Left lung (tissue), 10 donors: ENCODE results near the gene PFKFB3. TPM values are rescaled to one million over a fixed set of nuclear protein-coding genes. Genes with fewer than 3 reads are reported as not detected.

Experiments
- ATAC-seq: fragments of 200-7000 bp; cut with Tn5 transposase; one replicate; pipeline ENCODE4 v1.9.1; 2020; ENCODE audit warnings: moderate library complexity
- DNase-seq, 4 donors: peaks; one replicate each; pipeline ENCODE4 v3.0.0-alpha.2; 2013 to 2020
- H3K27ac ChIP-seq, 2 donors: fragments of 200-600 bp; sonication (generic) in 1 of 2; one replicate each; pipeline versions ENCODE4 v1.5.0 to v1.8.0; 2020 to 2021
- H3K27me3 ChIP-seq, 2 donors: fragments of 200-600 bp; sonication (generic) in 1 of 2; one replicate each; pipeline versions ENCODE4 v1.5.0 to v1.8.0; 2020 to 2021
- H3K36me3 ChIP-seq, 2 donors: fragments of 200-600 bp; sonication (generic) in 1 of 2; one replicate each; pipeline versions ENCODE4 v1.5.0 to v1.8.0; 2020 to 2021
- H3K4me1 ChIP-seq, 2 donors: fragments of 200-600 bp; one replicate each; pipeline ENCODE4 v1.8.0; 2021
- H3K4me3 ChIP-seq, 2 donors: fragments of 200-600 bp; sonication (generic) in 1 of 2; one replicate each; pipeline versions ENCODE4 v1.5.0 to v1.8.0; 2020 to 2021; ENCODE audit warnings: mild to moderate bottlenecking in 1 of 2
- H3K9me3 ChIP-seq, 2 donors: fragments of 200-600 bp; sonication (generic) in 1 of 2; one replicate each; pipeline versions ENCODE4 v1.5.0 to v1.8.0; 2020 to 2021
- intact Hi-C, 2 donors: fragments of 100-400 bp; cut with DNase I; formaldehyde crosslinking; loops; one replicate each; pipeline versions ENCODE4 v1.11.2 to v1.14.2; 2022
- polyA plus RNA-seq, 6 donors: library from polyadenylated mRNA; unstranded; fragments of 120-200 nt; gene quantifications; one replicate each; pipeline ENCODE4 v1.2.1, GENCODE V29; 2013; ENCODE audit not compliant: insufficient read length in 6 of 6
- total RNA-seq, 2 donors: library from RNA; stranded (reverse); fragmentation: NEBNext Ultra II Directional; extraction: Animal tissue kit (Norgen Biotek cat#: 25700); gene quantifications; one replicate each; pipeline ENCODE4 v1.2.1, GENCODE V29; 2021
- TF ChIP-seq, protein P1 (sequence below), 2 donors: fragments of 200-600 bp; sonication (generic) in 1 of 2; IDR thresholded peaks; one replicate each; pipeline versions ENCODE4 v1.5.0 to v1.8.0; 2021; ENCODE audit warnings: antibody characterized with exemption in 2 of 2
- donor health status: DM: no; HTN: yes; CAD: no.
- donor health status: DM: no; HTN: no; CAD: no.

Gene PFKFB3
- total and polyA plus RNA-seq, 8 donors, result 15.3 to 120 (median 22.5) TPM

DNA sequence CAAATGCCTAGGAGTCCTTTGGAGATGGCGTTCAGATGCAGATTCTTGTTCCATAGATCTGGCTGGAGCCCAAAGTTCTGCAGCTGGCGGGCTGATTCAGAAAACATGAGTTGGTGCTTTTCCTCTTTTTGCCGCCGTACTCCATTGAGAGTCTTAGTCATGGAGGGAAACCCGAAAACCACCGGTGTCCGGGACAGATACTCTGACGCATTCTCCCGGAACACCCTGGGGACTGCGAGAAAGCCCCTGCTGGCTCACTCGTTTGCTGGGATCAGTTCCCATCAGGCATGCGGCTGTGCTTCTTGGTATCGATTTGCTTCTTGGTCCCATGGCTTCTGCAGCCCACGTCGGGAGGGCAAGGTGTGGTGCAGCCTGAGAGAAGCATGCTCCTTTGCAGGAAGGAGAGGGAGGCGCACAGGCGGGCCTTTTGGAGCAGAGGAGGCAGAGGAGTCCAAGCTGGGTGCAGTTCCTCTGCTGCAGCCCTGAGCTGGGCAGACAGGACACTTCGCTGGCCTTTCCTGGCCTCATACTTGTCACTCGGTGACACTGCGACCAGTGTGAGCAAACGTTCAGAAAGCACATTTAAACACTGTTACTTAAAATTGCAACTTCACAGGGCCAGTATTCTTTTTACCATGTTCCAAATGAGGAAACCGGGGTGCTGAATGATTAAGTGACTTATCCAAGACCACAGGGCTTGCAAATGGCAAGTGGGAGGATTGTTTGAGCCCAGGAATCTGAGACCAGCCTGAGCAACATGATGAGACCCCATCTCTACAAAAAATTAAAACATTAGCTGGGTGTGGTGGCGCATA is 30.6 kb upstream of the PFKFB3 start:
- Histone ChIP-seq H3K27ac (peak overlapping the region in 1 of 2 donors; percentile 90), H3K4me1 (peaks cover 10 to 92% of the 10 kb centered on the region in 2 donors), H3K9me3 (no peaks in the 10 kb centered on the region), H3K4me3 (no peak overlapping the region), H3K36me3 (peaks cover 0 to 3% of the 10 kb centered on the region in 2 donors), H3K27me3 (no peaks in the 10 kb centered on the region)
- intact Hi-C loops, result no loop called here
- TF ChIP-seq, protein P1, sequence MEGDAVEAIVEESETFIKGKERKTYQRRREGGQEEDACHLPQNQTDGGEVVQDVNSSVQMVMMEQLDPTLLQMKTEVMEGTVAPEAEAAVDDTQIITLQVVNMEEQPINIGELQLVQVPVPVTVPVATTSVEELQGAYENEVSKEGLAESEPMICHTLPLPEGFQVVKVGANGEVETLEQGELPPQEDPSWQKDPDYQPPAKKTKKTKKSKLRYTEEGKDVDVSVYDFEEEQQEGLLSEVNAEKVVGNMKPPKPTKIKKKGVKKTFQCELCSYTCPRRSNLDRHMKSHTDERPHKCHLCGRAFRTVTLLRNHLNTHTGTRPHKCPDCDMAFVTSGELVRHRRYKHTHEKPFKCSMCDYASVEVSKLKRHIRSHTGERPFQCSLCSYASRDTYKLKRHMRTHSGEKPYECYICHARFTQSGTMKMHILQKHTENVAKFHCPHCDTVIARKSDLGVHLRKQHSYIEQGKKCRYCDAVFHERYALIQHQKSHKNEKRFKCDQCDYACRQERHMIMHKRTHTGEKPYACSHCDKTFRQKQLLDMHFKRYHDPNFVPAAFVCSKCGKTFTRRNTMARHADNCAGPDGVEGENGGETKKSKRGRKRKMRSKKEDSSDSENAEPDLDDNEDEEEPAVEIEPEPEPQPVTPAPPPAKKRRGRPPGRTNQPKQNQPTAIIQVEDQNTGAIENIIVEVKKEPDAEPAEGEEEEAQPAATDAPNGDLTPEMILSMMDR (IDR thresholded peaks at IDR 0.05), result no peak
- ATAC-seq (peak; percentile 79), DNase-seq (peak in 2 of 4 donors; percentile 73 to 83)

DNA sequence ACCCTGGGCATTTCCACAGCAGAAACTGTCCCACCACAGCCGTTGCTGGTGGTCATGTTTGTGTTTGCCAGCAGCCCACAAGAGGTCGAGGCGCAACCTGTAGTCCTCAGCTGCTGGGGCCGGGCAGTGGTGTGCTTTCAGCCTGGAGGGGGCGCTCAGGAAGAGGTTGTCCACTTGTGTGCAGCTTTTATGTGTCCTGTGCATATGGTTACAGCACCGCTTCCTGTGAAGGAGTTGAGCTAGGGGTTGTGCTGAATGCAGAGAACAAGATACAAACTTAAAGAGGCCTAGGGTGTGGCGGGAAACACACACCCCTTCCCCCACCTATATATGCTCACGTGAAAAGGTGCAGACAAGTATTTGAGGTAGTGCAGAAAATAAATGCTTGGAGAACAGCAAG is 29.5 kb upstream of the PFKFB3 start:
- Histone ChIP-seq H3K27ac (peak overlapping the region in 1 of 2 donors; percentile 90), H3K27me3 (no peaks in the 10 kb centered on the region), H3K9me3 (no peaks in the 10 kb centered on the region), H3K4me1 (peaks cover 10 to 84% of the 10 kb centered on the region in 2 donors), H3K4me3 (no peak overlapping the region), H3K36me3 (no peaks in the 10 kb centered on the region)
- no peak for DNase-seq
- intact Hi-C loops, result no loop called here
- ATAC-seq, result no peak
- TF ChIP-seq, protein P1 (IDR thresholded peaks at IDR 0.05), result no peak

DNA sequence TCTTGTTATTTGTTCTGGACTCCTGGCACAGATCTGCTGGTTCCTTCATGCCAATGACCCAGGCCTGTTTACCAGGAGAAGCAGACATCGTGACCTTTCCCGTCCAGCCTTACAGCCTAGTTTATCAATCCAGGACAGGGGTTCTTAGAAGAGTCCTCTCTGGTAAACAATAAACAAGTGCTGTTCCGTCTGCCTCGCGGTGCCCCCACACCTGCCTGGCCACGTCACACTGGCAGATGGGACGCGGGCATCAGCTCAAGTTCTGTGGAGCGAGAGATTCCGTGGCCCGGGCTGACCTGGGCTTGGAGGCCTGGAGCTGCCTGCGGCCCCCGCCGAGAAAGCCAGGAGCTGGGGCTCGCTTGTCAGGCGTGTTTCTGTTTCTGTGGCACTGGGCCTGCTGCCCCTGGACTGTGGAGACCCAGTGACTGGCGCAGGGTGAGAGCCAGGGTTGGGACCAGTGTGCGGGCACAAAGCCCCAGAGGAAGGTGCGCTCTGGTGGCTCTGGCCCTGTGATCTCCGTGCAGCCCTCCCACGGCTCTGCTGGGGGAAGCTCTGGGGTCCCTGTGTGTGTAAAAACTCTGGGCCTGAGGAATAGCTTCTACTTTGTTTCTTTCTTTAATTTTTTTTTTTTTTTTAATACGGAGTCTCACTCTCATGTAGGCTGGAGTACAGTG is 28.4 kb upstream of the PFKFB3 start:
- intact Hi-C loops, result no loop called here
- no peaks in the 10 kb centered on the region for H3K27me3 ChIP-seq
- no peaks in the 10 kb centered on the region for H3K9me3 ChIP-seq
- no peak overlapping the region for H3K4me3 ChIP-seq
- H3K27ac ChIP-seq, result no peak overlapping the region
- ATAC-seq, result no peak
- H3K36me3 ChIP-seq, result no peaks in the 10 kb centered on the region
- H3K4me1 ChIP-seq, result peaks cover 10 to 86% of the 10 kb centered on the region in 2 donors
- peak in 1 of 4 donors; percentile 77 for DNase-seq
- TF ChIP-seq, protein P1 (IDR thresholded peaks at IDR 0.05), result no peak

DNA sequence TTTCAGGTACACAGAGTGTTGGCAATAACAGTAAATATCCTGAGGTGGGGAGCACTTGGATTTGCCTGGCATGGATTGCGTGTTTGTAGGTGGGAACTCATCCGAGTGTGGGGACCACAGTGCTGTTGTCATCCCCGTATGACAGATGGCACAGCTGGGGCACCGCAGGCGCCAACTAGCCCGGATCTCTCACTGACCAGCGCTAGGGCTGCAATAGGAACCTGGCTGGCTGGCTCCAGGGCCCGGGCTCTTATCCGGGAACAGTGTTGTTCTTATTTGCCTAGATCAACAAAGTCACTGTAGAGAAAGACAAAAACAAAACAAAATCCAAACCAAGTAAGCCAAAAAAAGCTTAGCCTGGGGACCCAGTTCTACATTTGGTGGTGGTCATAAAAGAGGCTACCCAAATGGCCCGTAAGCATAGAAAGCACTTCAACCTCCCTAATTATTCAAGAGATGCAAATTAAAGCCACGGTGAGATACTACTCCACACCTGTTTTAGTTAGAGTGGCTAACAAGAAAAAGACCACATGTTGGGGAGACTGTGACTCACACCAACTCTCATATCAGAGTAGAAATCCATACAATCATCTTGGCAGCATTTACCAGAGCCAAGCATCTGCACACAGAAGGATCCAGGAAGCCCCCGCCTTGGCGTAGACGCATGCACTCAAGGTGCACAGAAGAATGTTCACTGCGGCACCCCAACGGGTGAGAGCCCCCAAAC is 27.2 kb upstream of the PFKFB3 start:
- Histone ChIP-seq H3K4me3 (no peak overlapping the region), H3K27ac (no peak overlapping the region), H3K4me1 (peaks cover 10 to 76% of the 10 kb centered on the region in 2 donors), H3K36me3 (no peaks in the 10 kb centered on the region), H3K9me3 (no peaks in the 10 kb centered on the region), H3K27me3 (no peaks in the 10 kb centered on the region)
- intact Hi-C loops, result no loop called here
- no peak for DNase-seq
- ATAC-seq, result no peak
- TF ChIP-seq, protein P1 (IDR thresholded peaks at IDR 0.05), result no peak
